GM04503 (cell line): ENCODE data around the gene CCKAR.
"Not testable (repeated sequence)": the region's sequence is repeated elsewhere in the genome, so short reads cannot be mapped to it uniquely, and the experiment has no call there.

ENCODE experiments used
- DNase-seq: peaks from one replicate; pipeline ENCODE4 v3.0.0-alpha.2; 2012; ENCODE audit warnings: low read depth

The CCKAR gene, protein sequence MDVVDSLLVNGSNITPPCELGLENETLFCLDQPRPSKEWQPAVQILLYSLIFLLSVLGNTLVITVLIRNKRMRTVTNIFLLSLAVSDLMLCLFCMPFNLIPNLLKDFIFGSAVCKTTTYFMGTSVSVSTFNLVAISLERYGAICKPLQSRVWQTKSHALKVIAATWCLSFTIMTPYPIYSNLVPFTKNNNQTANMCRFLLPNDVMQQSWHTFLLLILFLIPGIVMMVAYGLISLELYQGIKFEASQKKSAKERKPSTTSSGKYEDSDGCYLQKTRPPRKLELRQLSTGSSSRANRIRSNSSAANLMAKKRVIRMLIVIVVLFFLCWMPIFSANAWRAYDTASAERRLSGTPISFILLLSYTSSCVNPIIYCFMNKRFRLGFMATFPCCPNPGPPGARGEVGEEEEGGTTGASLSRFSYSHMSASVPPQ

DNA sequence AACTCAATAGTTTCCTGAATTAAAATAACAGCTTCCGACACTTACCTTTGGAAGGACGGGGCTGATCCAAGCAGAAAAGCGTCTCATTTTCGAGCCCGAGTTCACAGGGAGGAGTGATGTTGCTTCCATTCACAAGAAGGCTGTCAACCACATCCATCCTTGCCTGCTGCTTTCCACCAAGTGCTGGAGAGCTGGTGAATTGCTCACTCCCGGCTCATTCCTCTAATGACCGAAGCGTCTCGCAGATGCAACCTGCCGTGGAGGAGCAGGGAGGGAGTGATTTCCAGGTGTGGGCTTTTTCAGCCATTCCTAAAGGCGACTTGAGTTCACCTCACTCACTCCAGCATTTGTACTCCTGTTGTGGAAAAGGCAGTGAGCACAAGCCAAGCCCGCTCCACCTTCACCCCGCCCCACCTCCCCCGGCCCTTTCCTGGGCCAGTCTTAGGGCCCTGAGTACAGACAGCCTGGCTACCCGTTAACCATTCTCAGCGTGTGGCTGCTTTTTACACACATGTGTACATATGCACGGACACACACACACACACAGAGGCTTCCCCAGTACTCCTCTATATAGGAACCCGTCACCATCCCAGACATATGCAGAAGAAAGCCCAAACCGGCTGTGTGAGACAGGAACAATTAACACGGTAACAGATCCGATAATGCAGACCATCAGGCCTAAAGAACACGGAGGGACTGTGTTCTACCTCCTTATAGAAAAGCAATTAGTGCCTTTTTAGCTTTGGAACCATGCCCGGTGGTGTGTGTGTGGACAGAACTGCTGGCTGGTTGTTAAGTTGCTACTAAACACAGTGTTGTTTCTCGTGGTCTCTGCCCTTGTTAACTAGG is at the start of gene CCKAR:
CCKAR (minus strand) TSS at position 374 of the 849 bp plus-strand sequence; CDS start at position 157, 217 bp downstream.
- DNase-seq: no peak

DNA sequence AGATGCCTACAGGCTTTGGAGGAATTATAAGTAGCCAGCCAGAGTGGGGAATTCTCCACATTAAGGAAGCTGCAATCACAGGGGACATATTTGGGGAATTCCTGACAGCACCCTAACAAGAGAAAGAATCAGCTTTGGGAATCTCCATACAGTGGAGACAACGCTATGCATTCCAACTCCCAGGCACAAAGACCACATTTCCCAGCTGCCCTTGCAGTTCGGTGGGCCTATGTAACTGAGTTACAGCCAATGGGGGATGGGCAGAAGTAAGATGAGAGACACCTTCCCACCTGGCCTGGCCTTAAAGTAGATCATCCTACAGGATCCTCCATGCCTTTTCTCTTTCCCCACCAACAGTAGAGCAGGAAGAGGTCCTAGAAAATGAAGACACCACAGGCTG is 43.4 kb upstream of the CCKAR start:
- no peak for DNase-seq

DNA sequence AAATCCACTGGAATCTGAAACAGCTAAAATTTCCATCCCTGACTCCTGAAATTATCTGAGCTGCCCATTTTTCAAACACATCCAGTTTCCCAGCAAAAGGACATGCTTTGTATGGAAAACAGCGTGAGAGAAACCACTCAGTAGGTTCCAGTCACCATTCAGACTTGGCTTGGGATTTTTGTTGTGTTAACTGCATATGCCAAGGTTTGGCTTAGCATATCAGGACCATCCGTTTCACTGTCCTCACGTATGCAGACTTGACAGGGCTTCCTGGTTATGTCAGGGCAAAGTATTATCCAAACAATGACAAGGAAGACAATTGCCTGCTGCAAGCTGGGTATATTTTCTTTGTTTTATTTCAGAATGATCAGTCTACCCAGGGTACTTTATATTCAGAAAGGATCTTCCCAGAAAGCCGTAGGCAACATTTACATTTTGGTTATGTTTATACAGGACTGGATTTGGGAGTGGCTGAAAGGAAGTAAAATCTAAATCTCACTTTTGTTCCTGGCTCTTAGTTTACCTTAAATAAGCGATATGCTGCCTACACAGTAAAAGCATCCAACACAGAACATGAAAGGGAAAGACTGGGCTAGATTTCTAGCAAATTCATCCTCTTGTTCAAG is 41.3 kb upstream of the CCKAR start:
- no peak for DNase-seq

DNA sequence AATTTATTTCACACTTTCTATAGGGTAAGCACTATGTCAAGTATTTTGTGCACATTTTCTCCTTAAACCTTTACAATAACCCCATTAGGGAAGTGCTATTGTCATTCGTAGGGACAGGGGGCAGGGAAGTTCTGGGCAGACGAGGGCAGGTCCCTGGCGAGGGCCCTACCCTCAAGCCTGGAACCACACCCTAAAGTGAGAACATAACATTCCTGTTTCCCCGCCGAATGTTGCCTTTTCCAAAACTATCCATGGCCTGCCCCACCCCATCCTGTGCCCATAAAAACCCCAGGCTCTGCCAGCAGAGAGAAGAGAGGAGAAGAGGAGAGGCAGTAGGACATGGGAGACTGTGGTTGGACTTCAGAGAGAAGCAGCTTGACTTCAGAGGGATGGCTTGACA is 39.8 kb upstream of the CCKAR start:
- no peak for DNase-seq

DNA sequence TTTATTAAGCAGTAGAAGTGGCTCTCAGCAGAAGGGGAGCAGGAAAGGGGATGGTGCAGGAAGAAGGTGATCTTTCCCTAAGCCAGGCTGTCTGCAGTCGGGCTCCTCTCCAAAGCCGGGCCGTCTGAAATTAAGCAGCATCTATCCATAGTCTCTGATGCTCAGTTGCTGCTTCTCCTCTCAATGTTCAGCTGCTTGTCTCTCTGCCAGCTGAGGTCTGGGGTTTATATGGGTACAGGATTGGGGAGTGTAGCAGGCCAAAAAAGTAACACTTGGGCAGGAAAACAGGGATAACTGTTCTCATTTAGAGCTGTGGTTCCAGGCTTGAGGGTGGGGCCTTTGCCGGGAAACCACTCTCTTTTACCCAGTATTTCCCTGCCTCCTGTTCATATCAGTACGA is 39.2 kb upstream of the CCKAR start:
- DNase-seq: no peak

DNA sequence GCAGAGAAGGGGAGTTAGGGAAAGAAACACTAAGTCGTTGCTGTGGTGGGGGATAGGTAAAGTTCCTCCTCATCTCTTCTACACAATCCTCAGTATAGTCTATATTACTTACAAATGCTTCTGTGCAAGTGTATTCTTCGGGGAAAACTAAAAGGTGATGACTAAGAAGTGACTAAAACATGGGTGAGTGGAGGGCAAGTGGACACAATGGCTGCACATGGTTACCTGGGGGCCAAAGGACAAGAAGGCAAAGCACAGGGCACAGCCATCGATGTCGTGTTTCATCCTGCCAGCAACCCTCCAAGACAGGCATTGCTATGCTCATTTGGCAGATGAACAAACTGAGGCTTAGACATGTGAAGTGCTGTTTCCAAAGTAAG is 35.5 kb upstream of the CCKAR start:
- no peak for DNase-seq

DNA sequence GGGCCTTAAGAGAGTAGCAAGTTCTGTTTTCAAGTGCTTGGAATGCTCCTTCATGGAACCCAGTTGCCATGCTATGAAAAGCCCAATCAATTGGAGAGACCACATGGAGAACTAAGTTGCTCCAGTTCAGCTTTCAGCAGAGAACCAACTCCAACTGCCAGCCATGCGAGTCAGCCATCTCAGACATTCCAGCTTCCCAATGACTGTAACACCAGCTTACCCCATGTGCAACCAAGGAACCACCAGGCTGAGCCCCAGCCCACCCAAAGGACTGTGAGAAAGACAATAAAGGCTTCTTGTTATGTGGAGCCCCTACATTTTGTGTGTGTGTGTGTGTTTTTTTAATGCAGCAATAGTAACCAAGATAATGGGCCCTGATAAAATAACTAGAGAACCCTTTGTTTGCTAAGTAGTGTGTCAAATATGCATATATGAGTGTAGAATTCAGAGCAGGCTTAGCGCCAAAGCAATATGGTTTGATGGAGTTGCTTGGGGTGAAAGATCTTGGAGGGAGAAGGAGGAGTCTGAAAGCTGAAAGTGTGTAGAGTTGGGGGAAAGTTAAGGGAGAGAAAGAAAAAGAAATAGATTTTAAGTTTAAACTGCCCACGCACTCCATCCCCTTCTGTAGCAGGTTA is 35.0 kb upstream of the CCKAR start:
- peak; percentile 22 for DNase-seq

DNA sequence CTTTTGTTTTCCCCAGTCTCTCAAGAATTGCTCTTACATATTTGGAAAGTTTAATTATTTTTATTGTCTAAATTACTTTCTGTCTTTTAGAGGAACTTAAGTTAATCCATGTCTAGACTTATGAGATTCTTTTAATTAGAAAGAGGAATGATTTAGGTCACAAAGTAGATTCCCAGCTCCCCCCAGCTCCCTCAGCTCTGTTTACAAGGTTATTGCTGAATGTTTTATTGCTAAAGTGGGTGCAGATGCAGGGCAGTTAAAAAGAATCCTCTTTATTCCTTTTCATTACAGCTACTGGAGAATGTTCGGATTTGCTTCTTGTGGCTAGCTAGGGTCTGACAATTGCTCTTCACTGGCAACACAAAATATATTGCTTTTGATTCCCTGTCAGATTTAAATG is 33.7 kb upstream of the CCKAR start:
- peak; percentile 18 for DNase-seq

DNA sequence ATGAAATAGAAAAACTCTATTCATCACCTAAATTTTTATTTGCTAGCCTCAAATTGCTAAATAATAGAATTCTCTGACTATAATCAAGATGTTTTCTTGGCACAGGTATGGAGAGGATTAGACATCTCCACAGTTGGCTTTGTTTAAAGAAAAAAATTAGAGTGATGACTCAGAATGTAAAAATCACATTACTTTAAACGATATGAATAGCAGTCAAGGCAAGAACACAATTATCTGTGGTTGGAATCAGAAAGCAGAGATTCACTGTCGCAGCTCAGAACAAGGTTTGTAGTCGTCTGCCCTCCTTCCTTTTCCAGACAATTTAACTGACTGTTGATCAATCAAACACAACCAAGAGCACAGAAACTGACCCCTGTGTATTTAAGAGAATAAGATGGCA is 32.2 kb upstream of the CCKAR start:
- peak; percentile 37 for DNase-seq

DNA sequence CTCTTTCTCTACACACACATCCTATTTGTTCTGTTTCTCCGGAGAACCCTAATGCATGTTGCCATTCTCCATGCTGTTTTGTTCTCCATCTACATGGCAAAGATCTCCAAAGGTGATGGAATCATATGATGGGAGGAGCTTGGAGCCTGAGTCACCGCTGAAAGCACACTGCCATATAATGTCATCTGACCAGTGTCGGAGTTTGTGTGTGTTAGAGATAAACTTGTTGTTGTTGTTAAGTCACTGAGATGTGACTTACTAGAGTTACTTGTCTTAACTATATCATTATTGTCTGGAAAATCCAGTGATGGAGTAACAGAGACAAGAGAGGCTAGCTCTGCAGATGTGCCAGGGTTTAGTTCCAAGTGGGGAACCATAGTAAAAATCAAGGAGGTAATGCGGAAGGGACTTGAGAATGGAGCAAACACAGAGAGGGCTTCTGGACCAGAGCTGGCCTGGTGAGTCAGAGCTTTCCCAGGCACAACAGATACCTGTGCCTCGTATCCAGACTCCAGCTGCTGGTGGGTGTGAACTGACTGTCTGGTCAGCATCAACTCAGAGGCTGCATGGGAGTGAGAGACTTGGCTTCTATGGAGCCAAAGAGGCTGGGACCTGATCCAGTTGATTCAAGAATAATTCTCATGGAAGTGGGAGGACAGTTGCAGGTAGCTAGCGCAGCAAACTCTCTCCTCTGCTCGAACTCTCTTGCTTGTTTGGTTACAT is 30.6 kb upstream of the CCKAR start:
- no peak for DNase-seq

DNA sequence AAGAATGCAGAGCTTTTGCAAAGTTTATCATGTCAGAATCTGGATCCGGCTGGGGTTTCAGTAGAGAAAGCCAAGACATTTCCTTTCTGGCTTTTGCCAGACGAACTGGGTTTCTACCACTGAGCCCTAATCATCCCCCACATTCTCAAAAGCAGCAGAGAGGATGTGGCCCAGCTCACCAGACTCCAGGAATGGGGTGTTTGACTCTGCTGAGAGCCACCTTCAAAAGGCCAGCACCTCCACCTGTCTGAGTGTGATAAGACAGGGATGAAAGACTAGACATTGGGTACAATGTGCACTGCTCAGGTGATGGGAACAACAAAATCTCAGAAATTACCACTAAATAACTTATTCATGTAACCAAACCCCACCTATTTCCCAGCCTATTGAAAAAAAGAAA is 25.7 kb upstream of the CCKAR start:
- DNase-seq: no peak

DNA sequence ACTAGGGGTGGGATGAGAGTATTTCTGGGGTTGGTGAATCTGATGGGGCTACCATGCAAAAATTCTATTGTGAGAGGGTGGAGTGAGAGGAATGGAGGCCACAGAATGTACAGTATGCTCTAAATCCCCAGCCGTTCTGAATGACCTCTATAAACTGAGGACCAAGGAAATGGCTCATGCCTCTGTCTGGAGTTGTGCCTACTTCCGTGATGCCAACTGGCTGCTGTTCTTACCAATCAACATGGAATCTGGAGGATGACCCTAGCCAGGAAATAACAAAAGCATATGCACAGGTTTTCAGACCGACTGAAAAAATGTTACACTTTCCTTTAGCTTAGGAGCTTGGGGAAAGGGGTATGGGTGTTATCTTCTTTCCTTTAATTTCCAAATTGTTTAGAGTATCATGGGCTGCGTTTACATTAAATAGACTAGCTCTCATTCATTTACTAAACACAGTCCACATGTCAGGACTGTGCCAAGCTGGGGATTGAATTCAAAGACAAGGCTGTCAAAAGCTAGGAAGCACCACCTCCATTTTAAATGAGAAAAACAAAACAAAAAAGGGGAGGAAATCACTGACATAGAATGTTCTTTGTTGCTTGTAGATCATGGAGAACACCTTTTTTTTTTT is 20.2 kb upstream of the CCKAR start:
- DNase-seq: no peak

DNA sequence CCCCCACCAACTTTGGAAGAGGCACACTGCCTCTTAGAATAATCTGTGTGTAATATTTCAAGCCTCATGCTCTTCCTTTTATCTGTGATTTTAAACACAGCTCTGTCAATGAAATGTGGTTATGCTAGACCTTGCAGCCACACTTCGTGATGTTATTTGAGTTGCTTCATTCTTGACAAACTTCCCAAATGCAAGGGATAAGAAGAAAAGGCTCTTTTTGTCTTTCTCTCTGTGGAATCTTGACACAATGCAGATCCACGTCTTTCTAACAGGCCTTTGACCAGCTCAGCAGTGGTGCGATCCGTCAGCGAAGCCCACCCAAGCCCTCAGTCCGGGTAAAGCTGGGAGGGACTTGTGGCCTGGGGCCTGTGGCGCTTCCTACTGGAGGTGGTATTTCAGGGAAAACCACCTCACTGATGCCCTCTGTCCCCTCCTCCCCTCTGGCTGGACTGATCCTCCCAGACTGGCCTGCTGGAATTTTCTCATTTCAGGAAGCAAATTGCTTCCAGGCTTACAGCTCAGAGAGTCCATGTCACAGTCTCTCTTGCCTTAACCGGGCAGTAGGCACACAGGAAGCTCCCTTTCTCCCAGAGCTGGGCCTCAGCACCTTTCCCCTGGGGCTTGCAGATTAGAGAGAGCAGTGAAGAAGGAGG is 19.5 kb upstream of the CCKAR start:
- peak; percentile 10 for DNase-seq

DNA sequence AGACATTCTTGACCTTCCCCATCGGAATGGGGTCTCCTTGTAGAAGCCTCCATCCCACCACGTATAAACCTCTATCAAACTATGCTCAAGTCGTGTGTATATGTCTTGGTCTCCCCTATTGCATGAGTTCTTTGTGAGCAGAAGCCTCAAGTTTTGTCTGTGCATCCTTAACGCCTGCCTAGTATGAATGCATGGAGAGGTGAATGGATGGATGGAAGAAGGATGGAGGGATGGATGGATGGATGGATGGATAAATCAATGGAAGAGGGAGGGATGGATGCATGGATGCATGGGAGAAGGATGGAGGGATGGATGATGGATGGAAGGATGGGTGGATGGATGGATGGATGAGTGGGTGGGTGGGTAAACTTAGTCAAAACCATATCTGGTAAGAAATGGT is 17.0 kb upstream of the CCKAR start:
- no peak for DNase-seq

DNA sequence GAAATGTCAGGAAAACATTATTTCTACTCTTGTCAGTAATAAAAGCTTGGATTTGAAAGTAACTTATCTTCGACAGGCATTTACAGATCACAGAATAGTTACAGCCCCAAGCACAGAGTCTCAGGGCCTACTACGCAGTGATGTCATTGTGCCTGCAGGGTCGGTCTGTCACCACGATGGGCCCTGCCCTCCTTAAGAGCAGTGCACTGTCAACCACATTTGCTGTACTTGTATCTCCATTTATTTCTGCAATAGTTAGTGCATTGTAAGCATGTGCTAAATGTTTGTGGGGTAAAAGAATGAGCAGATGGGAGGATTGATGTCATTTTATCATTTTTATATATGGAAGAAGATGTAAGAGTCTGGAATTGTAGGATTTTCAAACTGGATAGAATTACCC is 13.6 kb upstream of the CCKAR start:
- DNase-seq: no peak

DNA sequence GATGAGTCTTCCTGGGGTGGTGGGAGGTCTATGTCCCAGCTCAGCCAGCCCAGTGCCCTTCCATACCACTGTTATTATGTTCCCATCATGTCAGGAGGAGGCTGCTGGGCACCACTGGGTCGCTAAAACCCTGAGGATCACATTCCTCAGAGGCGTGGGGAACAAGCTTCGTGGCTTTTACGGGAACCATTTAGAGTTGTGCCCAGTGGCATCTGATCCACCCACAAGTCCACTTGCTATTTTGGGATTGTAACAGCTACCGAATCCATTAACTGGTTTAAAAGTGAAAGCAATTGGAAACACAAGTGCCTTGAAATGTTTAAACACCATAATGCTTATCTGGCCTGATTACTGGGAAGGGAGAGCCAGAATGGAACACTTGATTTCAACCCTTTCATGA is 13.1 kb upstream of the CCKAR start:
- no peak for DNase-seq

DNA sequence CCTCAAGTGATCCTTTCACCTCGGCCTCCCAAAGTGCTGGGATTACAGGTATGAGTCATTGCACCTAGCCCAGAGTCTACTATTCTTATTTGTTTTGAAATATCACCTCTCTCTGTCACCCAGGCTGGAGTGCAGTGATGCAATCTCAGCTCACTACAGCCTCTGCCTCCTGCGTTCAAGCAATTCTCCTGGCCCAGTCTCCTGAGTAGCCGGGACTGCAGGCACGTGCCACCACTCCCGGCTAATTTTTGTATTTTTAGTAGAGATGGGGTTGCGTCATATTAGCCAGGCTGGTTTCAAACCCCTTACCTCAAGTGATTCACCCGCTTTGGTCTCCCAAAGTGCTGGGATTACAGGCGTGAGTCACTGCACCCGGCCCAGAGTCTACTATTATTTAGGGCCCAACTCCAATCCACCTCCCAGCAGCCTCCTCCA is 10.3 kb upstream of the CCKAR start:
- DNase-seq: not testable (repeated sequence)

DNA sequence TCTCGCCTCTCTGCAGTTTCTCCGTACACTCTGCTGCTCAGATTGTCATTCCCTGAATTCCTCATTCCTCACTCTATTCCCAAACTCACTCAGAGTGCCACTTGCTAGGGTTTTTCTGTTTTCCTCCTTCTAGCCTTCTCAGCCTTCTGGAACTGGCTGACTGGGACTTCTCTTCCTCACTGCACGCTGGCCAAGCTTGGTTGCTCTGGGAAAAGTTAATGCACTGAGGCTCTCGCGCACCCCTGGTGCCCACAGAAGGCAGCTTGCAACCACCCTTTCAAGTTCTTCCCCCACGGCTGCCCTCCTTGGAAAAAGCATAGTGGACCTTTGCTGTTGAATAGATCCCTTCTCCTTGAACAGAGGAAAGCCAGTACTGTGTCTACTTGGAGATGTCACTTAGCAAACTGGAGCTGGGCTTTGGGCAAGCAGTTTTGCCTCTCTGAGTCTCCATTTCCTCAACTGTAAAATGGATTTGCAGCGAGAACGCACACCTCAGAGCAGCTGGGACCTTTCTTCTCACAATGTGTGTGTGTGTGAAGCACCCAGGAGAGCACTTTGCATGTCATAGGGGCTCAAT is 6.0 kb upstream of the CCKAR start:
- DNase-seq: no peak

DNA sequence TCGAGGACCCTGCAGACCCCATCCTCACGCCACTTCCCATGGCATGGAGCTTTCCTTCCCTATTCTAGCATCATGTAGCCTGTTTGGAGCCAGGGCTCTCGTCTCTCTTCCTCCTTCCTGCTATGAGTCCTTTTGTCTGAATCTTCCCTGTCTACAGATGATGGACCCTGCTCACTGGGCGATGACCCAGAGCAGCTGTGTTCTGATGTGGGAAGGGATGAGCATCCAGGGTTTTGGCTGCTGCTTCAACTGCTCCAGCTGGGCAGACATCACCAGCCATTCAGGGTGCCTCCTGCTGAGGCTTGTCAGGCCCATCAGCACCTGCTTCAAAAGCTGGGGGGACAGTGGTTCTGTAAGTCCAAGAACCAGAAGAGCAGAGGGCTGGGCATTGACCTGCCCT is 3.2 kb upstream of the CCKAR start:
- no peak for DNase-seq

DNA sequence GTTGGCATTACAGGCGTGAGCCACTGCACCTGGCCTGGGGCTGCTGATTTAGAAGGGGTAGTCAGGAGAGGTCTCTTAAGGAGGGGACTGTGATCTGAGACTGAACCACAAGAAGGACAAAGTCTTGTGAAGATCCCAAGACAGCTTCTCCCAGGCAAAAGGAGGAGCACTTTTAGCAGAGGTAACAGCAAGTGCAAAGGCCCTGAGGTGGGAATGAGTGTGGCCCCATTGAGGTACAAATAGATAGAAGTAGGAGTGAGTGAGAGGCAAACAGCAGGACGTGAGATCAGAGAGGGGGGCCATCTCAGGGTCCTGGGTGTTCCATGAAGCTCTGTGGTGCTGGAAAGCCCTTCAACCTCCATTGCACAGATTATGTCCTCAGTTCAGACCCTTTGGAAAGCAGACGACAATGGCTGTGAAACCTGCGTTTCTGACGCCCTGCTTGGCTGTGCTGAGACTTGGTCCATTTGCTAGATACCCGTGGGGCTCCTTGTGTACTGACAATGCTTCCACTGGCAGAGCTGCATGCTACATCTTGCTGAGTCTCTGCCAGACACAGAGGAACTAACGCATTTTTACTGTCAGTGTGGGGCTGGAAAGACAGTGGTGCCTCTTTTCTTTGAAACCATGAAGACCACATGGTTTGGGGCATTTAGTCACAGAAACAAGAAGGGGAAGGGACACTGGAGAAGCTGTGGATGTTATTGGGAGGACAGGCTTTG is 1.3 kb upstream of the CCKAR start:
- no peak for DNase-seq
